ENCODE data around the gene EPB41L4A. TPM values are rescaled to one million over a fixed set of nuclear protein-coding genes. Genes with fewer than 3 reads are reported as not detected.

EPB41L4A gene
- total and polyA plus RNA-seq, 2 donors (not counting 3 experiments of a cell fraction or from before 2014, with no cell fraction given), result 6.0 to 17.9 TPM

DNA sequence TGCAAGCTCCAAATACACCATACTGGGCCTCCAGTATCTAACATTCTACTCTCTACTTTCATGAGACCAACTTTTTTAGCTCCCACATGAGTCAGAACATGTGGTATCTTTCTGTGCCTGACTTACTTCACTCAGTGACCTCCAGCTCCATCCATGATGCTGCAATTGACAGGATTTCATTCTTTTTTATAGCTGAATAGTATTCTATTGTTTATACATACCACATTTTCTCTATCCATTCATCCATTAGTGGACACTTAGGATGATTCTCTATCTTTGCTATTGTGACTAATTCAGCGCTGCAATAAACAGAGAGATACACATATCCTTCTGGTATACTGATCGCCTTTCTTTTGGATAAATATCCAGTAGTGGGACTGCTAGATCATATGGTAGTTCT, 68.5 kb downstream of the EPB41L4A start:
- Histone ChIP-seq H3K4me3 (replicated peaks in 1 of 3; ENCODE audit: insufficient read depth in 1 of 3, low read depth in 1 of 3, low read length in 3 of 3) (no peak overlapping the region), H3K27me3 (ENCODE audit: control insufficient read depth in 2 of 2, insufficient read depth in 2 of 2, low read length in 2 of 2) (no peaks in the 10 kb centered on the region), H2AFZ (ENCODE audit: low read depth, low read length) (no peak overlapping the region), H3K36me3 (ENCODE audit: control insufficient read depth in 2 of 2, extremely low read depth in 1 of 2, insufficient read depth in 2 of 2, low read length in 2 of 2) (no peaks in the 10 kb centered on the region), H3K79me2 (ENCODE audit: control insufficient read depth, insufficient read depth, low read length) (no peaks in the 10 kb centered on the region), H3K4me1 (ENCODE audit: control insufficient read depth, extremely low read depth, insufficient read depth, low read length) (peaks cover 8% of the 10 kb centered on the region), H3K4me2 (ENCODE audit: insufficient read depth, low read length) (no peak overlapping the region), H4K20me1 (replicated peaks; ENCODE audit: control insufficient read depth, extremely low read depth, insufficient read depth, low read length) (no peaks in the 10 kb centered on the region), H3K9me1 (replicated peaks; ENCODE audit: control insufficient read depth, extremely low read depth, insufficient read depth, low read length) (no peaks in the 10 kb centered on the region), H3K27ac (ENCODE audit: insufficient read depth, low read depth, low read length) (no peak overlapping the region), H3K9ac (replicated peaks; ENCODE audit: extremely low read depth, insufficient read depth, low read length) (no peak overlapping the region), H3K9me3 (replicated peaks; ENCODE audit: control insufficient read depth, insufficient read depth, low read length) (no peaks in the 10 kb centered on the region)
- DNase-seq (ENCODE audit: low read depth, low spot score), result no peak
- no peak for TF ChIP-seq POLR2A (IDR thresholded peaks at IDR 0.05; ENCODE audit: low read depth, low read length)
- TF ChIP-seq FOS (IDR thresholded peaks at IDR 0.05; ENCODE audit: borderline replicate concordance, insufficient read depth, low read length), result no peak
- no peak for TF ChIP-seq MYC (IDR thresholded peaks at IDR 0.05; ENCODE audit: low read depth, low read length)
- no peak for TF ChIP-seq MAX (IDR thresholded peaks at IDR 0.05; ENCODE audit: insufficient read depth, insufficient read length)
- TF ChIP-seq JUN (IDR thresholded peaks at IDR 0.05; ENCODE audit: borderline replicate concordance, insufficient read depth, insufficient read length, low read depth), result no peak
- TF ChIP-seq EZH2 (IDR thresholded peaks at IDR 0.05; ENCODE audit: borderline replicate concordance, low read depth, low read length, severe bottlenecking), result no peak
- no peak for TF ChIP-seq GATA2 (IDR thresholded peaks at IDR 0.05; ENCODE audit: insufficient read depth, insufficient read length, low read depth, low read length)
- TF ChIP-seq, protein P1, sequence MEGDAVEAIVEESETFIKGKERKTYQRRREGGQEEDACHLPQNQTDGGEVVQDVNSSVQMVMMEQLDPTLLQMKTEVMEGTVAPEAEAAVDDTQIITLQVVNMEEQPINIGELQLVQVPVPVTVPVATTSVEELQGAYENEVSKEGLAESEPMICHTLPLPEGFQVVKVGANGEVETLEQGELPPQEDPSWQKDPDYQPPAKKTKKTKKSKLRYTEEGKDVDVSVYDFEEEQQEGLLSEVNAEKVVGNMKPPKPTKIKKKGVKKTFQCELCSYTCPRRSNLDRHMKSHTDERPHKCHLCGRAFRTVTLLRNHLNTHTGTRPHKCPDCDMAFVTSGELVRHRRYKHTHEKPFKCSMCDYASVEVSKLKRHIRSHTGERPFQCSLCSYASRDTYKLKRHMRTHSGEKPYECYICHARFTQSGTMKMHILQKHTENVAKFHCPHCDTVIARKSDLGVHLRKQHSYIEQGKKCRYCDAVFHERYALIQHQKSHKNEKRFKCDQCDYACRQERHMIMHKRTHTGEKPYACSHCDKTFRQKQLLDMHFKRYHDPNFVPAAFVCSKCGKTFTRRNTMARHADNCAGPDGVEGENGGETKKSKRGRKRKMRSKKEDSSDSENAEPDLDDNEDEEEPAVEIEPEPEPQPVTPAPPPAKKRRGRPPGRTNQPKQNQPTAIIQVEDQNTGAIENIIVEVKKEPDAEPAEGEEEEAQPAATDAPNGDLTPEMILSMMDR (IDR thresholded peaks at IDR 0.05; ENCODE audit: extremely low read depth in 1 of 2, insufficient read depth in 1 of 2, low read depth in 1 of 2, low read length in 2 of 2), result no peak
- no peak for TF ChIP-seq POLR2AphosphoS5 (IDR thresholded peaks at IDR 0.05; ENCODE audit: insufficient read depth, low read depth, low read length)
- ChIA-PET POLR2A (no interaction called here), CTCF (interaction anchor here (0.7 to 1.3 kb wide), 6 partner anchors 12 to 142 kb away, joined by 3 to 5 read pairs (median 3); no protein-coding TSS in a partner anchor)
- no TSS peak for BruUV-seq (replicated peaks)
- FAIRE-seq, result no peak
- intact Hi-C loops (cut with micrococcal nuclease), result no loop called here
- dilution Hi-C loops (cut with MboI; ENCODE audit: extremely low pct_ligation_motif_present, low sequenced_read_pairs), result no loop called here
